Measurements from ENCODE around the gene PCBP4.

Gene PCBP4

GRCh38 chr3:51970606-51971300 is 3.5 kb upstream of the PCBP4 start:
- no peak for DNase-seq

GRCh38 chr3:51969841-51970240 is 2.6 kb upstream of the PCBP4 start:
- no peak for DNase-seq

- no peak for DNase-seq
Observed at GRCh38 chr3:51968883-51969678, 1.8 kb upstream of the PCBP4 start.

GRCh38 chr3:51968170-51968775 is 1.0 kb upstream of the PCBP4 start:
- no peak for DNase-seq

- no peak for DNase-seq
Observed at GRCh38 chr3:51966922-51967383, 301 bp downstream of the PCBP4 start.

- DNase-seq: no peak
Observed at GRCh38 chr3:51966486-51966885, 768 bp downstream of the PCBP4 start.

- no peak for DNase-seq
Observed at GRCh38 chr3:51966016-51966415, 1.2 kb downstream of the PCBP4 start.

- no peak for DNase-seq
Observed at GRCh38 chr3:51964521-51964920, 2.7 kb downstream of the PCBP4 start.

GRCh38 chr3:51963951-51964451 is 3.3 kb downstream of the PCBP4 start:
- DNase-seq: no peak

- no peak for DNase-seq
Observed at GRCh38 chr3:51962854-51963530, 4.3 kb downstream of the PCBP4 start.

GRCh38 chr3:51961602-51962569 is 5.4 kb downstream of the PCBP4 start:
- no peak for DNase-seq

- DNase-seq: no peak
Observed at GRCh38 chr3:51961011-51961410, 6.2 kb downstream of the PCBP4 start.

- no peak for DNase-seq
Observed at GRCh38 chr3:51960386-51960785, 6.9 kb downstream of the PCBP4 start.

GRCh38 chr3:51959651-51960050 is 7.6 kb downstream of the PCBP4 start:
- DNase-seq: no peak

- no peak for DNase-seq
Observed at GRCh38 chr3:51958603-51959521, 8.4 kb downstream of the PCBP4 start.

GRCh38 chr3:51957520-51958205 is 9.6 kb downstream of the PCBP4 start:
- no peak for DNase-seq

GRCh38 chr3:51955893-51956770 is 11.1 kb downstream of the PCBP4 start:
- DNase-seq: peak; percentile 27

GRCh38 chr3:51955175-51955892 is 11.9 kb downstream of the PCBP4 start, which contains the start of gene GPR62:
Gene GPR62 (plus strand): TSS chr3:51955381. CDS start chr3:51955653, 272 bp downstream.
- no peak for DNase-seq

Data from T-helper 9 cell (primary cell).